Glomerular visceral epithelial cell (primary cell): ENCODE results near the gene C7orf33.
A peak's percentile ranks its signal among the peaks of the same experiment; 100 is the strongest.
"Not testable (repeated sequence)": the region's sequence is repeated elsewhere in the genome, so short reads cannot be mapped to it uniquely, and the experiment has no call there.

Source experiments
- DNase-seq: peaks from one replicate; pipeline ENCODE4 v3.0.0-alpha.2; 2016; ENCODE audit errors: extremely low spot score

The C7orf33 gene, protein sequence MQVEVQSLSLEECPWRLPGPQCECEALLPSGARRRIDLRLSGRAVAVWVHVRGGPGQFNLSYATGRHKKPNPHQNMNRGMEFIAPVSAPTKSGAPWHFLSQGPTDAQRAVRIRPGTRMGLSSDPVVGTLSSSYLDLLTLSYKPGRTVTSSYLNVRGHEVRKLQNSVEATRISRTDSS

DNA sequence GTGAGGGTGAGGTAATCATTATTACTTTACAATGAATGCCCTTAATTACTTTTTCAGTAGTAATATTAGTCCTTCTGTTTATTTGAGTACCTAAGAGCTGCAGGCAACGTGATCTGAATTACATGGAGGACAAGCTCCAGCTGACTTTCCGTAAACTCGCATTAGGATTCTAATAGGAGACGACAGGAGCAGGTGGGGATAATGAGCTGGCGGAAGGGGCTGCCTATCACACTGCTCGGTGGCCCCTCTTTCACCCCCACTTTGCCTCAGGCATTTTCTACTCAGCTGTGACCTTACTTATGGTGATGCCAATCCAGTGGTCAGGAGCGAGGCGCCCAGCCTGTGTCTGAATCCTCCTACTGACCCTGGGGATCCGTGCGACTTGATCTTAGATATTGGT lies at the start of gene C7orf33:
Gene C7orf33 (plus strand): TSS at position 296 of the 400 bp plus-strand sequence. CDS start 160 bp downstream, outside the sequence.
- no peak for DNase-seq

DNA sequence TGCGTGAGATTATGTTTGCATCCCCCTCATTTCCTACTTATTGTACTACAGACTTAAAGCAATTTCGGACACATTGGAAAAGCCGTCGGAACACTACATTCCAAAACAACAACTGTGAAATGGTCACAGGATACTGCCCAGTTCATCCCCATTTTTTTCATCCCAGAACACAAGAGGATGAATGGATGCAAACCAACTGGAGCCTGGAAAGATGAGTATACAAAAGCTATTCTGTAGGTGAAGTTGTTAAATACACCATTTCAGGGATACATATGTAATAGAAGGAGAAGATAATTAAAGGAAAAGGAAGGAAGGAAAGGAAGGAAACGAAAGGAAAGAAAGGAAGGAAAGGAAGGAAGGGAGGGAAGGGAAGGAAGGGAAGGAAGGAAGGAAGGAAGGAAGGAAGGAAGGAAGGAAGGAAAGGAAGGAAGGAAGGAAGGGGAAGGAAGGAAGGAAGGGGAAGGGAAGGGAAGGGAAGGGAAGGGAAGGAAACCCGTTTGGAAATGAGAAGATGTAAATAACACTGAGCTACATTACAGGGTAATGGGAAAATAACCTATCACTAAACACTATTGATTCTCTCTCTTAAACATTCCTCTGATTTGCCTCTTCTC lies 48.6 kb upstream of the C7orf33 start:
- DNase-seq = no peak

DNA sequence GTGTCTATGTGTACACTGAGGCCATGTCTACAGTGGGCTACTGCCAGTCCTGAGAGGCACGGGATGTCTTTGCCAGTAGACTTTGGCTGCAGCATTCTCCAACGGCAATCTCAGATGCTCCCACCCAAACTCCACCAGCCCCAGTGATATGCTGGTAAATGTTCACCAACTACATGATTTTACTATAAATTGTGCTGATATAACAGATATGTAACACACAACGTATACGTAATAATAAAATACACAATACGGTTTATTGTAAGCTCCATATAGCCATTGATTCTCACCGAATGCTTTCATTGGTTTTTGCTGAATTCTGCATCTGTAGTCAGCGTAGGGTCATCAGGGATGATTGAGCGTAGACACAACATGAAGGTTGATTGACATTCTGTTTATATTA lies 47.3 kb upstream of the C7orf33 start:
- DNase-seq = no peak

DNA sequence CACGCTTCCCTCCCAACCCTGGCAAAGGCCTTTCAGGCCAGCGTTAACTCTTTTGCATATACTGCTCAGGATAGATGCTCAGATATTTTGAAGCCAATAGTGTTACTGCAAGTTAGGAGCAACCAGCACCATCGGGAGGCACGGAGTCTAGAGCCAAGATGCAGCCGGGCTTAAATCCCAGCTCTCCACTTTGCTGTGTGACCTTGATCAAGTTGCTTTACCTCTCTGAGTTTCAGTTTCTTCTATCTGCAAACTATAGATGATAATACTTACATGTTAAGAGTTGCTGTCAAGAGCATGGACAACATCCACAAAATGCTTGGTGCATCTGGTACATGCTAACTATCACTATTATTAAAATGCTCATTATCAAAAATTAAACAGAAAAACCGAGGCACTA lies 45.4 kb upstream of the C7orf33 start:
- DNase-seq = no peak

DNA sequence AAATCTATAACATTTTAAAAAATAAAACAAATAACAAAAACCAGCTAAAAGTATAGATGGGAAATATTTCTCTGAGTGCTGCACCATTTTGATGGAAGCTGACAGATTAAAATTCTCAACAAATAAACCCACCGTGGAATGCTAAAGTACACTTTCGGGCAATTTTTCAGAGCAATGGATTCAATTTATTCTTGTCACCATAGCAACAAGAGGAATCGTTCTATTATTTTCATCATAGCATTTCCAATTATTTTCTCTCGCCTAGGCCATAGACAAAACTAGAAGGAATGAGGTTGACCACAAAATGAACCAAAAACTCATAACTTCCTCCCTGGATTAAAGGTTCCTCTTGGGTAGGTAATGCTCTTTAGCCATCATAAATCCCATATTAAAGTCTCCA lies 44.6 kb upstream of the C7orf33 start:
- no peak for DNase-seq

DNA sequence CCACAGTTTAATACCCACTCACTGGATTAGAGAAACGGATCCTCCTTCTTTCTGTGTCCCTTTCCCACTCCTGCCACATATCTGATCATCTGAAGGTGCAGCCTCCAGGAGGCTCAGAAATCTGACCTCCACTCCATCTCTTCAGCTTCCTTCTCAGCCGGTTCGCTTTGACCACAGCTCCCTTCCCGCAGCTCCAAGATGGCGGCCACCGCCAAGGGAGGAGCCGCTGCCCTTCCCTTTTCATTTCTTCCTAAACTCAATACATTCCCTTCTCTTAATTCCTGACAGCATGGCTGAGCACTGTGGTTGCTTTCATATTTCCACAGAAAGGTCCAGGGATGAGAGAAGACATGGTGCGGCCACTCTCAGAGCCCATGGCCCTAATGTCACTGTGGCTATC lies 43.7 kb upstream of the C7orf33 start:
- DNase-seq = no peak

DNA sequence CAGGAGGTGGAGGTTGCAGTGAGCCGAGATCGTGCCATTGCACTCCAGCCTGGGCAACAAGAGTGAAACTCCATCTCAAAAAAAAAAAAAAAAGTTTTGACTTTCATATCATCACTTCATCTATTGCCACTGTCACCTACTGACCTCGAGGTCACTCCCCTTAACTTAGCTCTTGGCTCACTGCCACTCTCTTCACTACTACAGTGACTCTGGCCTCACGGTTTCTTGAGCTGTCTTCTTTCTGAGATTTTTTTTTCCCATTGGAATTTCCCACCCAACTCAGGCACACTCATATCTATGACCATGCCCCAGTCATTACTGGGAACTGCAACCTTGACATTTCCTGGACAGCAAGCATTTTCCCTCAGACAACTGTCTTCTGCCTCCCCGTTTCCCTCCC lies 42.6 kb upstream of the C7orf33 start:
- no peak for DNase-seq

DNA sequence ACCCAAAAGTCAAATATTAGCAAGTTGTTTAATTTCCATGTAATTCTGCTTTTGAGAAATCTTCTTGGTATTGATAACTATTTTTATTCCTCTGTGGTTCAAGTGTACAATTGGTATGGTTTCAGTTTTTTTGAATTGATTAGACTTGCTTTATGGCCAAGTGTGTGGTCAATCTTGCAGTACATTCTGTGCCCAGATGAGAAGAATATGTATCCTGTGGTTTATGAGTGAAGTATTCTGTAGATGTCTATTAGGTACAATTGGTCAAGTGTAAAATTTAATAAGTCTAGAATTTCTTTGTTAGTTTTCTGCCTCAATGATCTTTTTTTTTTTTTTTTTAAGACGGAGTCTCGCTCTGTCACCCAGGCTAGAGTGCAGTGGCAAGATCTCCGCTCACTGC lies 36.6 kb upstream of the C7orf33 start:
- no peak for DNase-seq

DNA sequence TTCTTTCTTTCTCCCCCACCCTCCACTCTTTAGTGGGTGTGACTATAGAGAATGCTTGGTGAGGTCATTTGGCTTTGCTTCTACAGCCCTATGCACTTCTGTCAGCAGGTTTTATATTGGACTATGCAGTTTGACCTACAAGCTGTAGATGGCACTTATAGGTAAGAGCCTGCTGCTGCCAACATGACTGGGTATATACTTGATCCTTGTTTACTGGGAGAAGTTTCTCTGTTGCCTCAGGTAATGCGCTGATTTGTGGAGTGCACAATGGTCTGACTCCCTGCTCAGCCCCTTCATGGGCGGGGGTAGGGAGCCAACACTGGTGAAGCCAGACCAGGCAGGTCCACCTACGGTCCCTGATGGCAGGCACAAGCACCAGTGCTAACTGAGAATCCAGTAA lies 33.7 kb upstream of the C7orf33 start:
- DNase-seq = no peak

DNA sequence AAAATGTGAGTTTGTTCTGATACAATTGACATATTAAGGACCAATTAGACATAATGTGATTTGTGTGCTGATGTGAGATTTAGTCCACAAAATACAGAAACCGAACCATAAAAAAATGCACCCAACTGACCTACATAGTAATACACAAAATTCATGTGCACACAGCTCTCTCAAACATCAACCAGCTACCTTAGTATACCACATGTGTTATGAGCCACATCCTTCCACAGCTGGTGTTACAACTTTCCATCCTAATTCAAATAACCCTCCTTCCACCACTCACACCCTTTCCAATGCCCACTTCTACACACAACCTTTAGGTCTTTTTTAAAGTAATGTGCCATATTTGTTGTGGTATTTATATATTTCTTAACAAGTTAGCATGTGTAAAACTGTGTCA lies 31.7 kb upstream of the C7orf33 start:
- DNase-seq = no peak

DNA sequence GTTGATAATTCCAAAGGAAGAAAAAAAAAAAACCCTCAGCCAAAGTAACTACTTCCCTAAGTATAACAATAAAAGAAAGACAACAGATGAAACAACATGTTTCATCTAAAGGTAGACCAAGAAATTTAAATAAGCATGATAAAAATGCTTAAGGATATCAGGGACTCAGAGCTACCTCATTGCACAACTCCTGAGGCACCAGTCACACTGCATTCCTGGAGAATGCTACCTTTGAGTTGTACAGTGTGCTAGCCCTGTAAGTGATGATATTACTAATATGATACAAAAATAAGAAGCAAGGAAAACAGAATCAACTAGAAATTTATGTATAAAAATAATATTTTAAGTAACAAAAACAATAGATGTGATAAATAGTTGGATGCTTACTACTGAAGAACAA lies 29.5 kb upstream of the C7orf33 start:
- DNase-seq = no peak

DNA sequence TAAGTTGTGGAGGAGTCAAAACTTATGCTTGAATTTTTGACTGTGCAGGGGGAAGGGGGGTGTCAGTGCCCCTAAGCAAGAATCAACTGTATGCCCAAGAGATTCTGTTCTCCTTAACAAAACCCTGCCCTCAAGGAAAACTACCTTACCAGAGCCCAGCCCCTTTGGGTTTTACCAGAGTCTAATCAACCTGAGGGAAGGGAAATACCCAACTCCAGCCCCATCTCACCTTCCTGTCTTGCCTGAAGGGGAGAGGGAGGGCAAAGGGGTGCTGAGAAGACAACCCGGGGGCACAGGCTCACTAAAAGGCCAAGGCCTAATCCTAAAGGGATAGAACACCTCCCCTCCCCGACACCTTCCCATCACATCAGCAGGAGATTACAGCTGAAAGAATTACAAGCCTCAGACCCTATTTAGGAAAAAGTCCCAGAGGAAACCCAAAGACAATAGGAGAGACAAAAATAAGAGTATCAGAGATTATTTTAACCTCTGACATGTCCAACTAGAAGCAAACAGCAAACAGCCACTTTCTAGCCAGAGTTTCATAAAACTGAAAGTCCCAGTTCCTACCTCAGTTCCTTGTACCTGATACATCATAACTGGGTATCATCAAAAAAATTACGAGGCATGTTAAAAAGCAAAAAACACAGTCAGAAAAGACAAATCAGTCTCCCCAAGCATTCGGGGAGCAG lies 26.8 kb upstream of the C7orf33 start:
- no peak for DNase-seq

DNA sequence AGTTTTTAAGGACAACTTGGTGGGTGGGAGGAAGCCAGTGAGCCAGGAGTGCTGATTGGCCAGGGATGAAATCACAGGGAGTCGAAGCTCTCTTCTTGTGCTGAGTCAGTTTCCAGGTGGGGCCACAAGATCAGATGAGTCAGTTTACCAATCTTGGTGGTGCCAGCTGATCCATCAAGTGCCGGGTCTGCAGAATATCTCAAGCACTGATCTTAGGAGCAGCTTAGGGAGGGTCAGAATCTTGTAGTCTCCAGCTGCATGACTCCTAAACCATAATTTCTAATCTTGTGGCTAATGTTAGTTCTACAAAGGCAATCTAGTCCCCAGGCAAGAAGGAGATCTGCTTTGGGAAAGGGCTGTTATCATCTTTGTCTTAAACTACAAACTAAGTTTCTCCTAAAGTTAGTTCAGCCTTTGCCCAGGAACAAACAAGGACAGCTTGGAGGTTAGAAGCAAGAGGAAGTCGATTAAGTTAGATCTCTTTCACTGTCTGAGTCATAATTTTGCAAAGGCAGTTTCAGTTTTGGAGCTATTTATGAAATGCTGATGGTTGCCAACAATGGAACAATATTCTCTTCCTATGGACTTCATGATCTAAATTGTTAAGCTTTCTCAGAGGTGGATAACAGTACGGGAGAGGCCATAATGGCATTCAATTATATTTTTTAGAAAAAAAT lies 26.2 kb upstream of the C7orf33 start:
- DNase-seq = not testable (repeated sequence)

DNA sequence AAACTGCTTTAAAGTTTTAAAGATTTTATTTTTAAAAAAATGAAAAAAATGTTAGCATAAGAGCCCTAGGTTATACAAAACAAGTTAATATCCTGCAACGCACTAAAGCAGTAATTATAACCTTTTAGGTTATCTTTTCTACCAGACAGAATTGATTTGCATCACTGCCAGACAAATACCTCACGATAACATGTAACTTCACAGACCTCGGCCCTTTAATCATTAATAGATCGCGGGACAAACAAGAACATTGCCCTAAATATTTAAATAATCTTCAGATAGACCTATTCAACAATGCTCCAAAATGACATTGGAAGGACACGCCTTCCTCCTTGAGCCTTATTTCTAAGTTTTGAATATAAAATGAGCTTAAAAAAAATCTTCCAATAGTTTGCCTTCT lies 23.8 kb upstream of the C7orf33 start:
- DNase-seq = no peak

DNA sequence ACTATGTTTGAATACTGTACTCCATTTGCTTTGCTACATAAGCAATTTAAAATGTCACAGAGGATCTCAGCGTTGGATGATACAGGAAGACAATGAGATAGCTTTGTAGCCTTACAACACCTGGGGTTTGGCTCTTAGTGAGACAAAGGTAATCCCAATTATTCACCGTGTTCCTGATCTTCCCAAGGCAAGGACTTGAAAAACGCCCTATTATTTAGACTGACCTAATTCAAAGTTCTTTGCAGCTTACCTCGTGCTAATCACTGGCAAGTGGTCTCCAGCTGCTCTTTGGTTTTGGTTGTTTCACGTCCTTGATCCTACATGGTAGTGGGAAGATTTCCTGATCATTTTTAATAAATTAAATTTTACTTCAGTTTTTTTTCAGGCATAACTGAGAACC lies 23.0 kb upstream of the C7orf33 start:
- DNase-seq = no peak

DNA sequence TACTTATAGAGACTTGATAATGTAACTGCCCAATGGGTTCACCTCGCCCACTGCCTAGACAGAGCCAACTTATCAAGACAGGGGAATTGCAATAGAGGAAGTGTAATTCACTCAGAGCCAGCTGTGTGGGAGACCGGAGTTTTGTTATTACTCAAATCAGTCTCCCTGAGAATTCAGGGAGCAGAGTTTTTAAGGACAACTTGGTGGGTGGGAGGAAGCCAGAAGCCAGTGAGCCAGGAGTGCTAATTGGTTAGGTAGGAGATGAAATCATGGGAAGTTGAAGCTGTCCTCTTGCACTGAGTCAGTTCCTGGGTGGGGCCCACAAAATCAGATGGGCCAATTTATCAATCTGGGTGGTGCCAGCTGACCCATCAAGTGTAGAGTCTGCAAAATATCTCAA lies 20.1 kb upstream of the C7orf33 start:
- DNase-seq = no peak

DNA sequence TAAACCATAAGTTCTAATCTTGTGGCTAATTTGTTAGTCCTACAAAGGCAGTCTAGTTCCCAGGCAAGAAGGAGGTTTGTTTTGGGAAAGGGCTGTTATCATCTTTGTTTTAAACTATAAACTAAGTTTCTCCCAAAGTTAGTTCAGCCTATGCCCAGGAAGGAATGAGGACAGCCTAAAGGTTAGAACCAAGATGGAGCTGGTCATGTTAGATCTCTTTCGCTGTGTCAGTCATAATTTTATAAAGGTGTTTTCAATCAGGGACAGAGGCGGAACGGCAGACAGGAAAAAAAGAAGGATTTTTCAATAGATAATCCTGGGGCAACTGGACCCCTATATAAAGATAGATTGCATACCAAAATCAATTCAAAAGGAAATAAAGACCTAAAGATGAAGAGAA lies 19.6 kb upstream of the C7orf33 start:
- DNase-seq = not testable (repeated sequence)

DNA sequence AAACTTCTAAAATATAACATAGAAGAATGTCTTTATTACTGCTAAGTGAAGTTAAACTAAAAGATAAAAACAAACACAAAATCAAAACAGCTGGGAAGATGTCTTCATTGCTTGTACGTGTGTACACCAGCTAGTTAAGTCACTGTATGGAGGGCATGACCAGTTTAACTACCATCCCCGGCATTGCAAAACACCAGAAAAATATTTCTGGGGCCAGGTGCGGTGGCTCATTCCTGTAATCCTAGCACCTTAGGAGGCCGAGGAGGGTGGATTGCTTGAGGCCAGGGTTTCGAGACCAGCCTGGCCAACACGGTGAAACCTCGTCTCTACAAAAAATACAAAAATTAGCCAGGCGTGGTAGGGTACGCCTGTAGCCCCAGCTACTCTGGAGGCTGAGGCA lies 19.2 kb upstream of the C7orf33 start:
- DNase-seq = no peak

DNA sequence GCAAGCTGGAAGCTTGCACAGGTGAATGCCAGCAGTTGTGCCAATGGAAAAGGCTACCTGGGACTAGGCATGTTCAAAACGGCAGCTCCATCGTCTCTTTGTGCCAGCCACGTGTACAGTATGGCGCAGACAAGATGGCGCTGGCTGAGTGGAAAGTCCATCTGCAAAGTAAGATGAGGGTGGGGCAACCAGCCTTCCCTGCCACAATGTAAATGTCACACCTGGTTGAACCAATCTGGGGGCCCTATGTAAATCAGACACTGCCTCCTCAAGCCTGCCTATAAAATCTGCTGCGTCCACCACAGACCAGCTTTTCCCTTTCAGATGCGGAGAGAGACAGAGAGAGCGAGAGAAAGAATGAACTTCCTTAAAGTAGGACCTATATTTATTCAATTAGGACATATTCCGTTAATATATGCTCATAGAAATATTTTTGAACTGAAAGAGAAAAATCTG lies 18.5 kb upstream of the C7orf33 start:
- no peak for DNase-seq

DNA sequence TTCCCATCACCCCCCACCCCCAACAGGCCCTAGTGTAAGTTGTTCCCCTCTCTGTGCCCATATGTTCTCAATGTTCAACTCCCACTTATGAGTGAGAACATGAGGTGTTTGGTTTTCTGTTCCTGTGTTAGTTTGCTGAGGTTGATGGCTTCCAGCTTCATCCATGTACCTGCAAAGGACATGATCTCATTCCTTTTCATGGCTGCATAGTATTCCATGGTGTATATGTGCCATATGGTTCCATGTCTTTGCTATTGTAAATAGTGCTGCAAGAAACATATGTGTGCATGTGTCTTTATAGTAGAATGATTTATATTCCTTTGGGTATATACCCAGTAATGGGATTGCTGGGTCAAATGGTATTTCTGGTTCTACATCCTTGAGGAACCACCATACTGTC lies 17.0 kb upstream of the C7orf33 start:
- DNase-seq = not testable (repeated sequence)

DNA sequence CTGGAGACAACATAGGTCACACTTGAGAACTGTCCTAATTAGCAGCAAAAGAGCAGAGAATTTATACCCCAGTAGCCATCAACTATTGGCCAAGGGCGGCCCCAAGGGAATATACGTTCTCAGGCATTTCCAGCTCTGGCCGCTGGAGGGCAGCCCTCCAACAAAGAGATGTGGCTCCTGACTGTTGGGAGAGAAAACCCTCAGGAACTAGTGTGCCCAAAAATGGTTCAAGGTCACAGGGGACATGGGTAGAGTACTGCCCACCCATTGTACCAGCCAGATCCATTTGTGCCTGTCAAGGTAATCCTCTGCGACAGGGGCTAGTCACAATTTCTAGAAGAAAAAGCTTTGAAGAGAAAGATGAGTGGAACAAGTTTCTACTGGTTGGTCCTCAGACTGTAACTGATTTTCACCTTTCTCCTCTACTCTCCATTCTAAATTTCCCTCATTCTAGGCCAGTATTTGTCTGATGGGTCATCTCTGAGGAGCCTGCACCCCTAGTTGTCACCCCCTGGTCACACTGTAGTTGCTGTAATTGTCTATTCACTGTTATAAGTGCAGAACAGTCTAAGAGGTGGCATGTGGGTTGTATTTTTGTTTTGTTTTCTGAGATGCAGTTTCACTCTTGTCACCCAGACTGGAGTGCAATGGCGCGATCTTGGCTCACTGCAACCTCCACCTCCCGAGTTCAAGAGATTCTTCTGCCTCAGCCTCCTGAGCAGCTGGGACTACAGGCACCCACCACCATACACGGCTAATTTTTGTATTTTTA lies 14.7 kb upstream of the C7orf33 start:
- DNase-seq = peak; percentile 56

DNA sequence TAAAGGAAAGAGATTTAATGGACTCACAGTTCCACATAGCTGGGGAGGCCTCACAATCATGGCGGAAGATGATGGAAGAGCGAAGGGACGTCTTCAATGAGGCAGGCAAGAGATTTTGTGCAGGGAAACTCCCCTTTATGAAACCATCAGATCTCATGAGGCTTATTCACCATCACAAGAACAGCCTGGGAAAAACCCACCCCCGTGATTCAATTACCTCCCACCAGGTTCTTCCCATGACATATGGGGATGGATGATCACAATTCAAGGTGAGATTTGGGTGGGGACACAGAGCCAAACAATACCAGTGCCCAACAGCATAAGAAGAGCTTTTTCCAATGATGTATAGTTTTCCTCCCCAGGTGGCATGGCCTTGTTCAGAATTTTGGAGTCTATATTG lies 11.2 kb upstream of the C7orf33 start:
- DNase-seq = no peak
